Measurements from ENCODE around the gene SGCB.
A peak's percentile ranks its signal among the peaks of the same experiment; 100 is the strongest.

DNA sequence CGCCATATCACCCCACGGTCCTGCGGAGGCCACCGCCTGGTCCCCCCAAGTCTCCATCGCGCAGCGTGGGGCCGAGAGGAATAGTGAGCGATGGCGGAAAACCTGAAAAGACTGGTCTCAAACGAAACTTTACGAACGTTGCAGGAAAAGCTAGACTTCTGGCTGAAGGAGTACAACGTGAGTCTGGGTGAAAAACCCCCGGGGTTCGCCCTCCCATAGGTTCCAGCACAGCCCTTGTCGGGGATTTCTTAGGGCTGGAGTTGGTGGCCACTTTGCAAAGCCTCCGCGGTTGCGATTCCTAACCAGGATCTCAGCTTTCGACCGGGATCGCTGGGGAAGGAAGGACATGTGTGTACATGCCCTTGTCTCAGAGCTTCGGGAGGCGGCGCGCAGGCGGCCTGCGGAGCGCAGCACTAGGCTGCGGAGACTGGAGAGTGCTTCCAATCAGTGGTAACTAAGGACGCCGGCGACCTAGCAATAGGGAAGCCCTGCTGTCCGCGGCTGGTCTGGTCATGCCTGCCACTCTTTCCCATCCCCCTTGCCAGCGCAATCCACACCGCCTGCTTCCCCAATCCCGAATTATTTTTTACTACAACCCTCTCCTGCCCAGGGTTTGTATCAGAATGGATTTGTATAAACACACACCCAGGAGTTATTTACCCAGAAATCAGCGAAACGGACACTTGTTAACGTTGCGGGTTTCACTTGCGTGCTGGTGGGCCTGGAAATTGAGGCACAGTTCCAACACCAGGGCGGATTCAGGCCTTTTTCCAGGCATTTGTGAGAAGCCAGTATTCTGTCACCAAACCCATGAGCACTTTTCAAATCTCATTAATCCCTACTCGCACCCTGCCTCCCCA, 13.7 kb upstream of the SGCB start:
- TF ChIP-seq CTCF (IDR thresholded peaks at IDR 0.05) (no peak), POLR2A (IDR thresholded peaks at IDR 0.05) (peak in 1 of 3 donors; percentile 18)
